HL-60/S4 (cell line): ENCODE results near the gene GRIN1.

Experiments
- in situ Hi-C: fragments of 300-500 bp; cut with MboI; formaldehyde crosslinking; loops from 2 replicates; pipeline ENCODE4 v1.14.3; 2022; ENCODE audit warnings: low sequenced_read_pairs

Gene GRIN1

GRCh38 chr9:137189297-137190295, 50.6 kb downstream of the GRIN1 start:
- in situ Hi-C loops, result no loop called here

- in situ Hi-C loops, result no loop called here
Observed at GRCh38 chr9:137190315-137190856, 51.4 kb downstream of the GRIN1 start.

GRCh38 chr9:137191245-137191644, 52.3 kb downstream of the GRIN1 start:
- in situ Hi-C loops, result no loop called here

- in situ Hi-C loops, result no loop called here
Observed at GRCh38 chr9:137191691-137192447, 52.9 kb downstream of the GRIN1 start.

- in situ Hi-C loops, result no loop called here
Observed at GRCh38 chr9:137192448-137192780, 53.5 kb downstream of the GRIN1 start.

GRCh38 chr9:137192859-137193258, 53.9 kb downstream of the GRIN1 start:
- in situ Hi-C loops, result no loop called here

GRCh38 chr9:137193771-137194170, 54.8 kb downstream of the GRIN1 start:
- in situ Hi-C loops, result no loop called here

GRCh38 chr9:137194388-137194787, 55.4 kb downstream of the GRIN1 start:
- in situ Hi-C loops, result no loop called here

GRCh38 chr9:137194909-137195308, 56.0 kb downstream of the GRIN1 start:
- in situ Hi-C loops, result no loop called here

GRCh38 chr9:137195525-137196220, 56.7 kb downstream of the GRIN1 start:
- in situ Hi-C loops, result no loop called here

GRCh38 chr9:137198051-137198901, 59.3 kb downstream of the GRIN1 start:
- in situ Hi-C loops, result no loop called here

GRCh38 chr9:137198902-137199283, 59.9 kb downstream of the GRIN1 start:
- in situ Hi-C loops, result no loop called here

GRCh38 chr9:137199411-137200121, 60.6 kb downstream of the GRIN1 start:
- in situ Hi-C loops, result loop anchor here (25.0 kb wide), 1 partner anchor 412 kb away; the partner anchor contains the start of genes CCDC183 and TMEM141

GRCh38 chr9:137200311-137201204, 61.6 kb downstream of the GRIN1 start, which contains the start of gene TPRN:
TSS of gene TPRN (minus strand) at chr9:137200741. CDS start at chr9:137200711, 30 bp downstream.
- in situ Hi-C loops, result loop anchor here (25.0 kb wide), 1 partner anchor 413 kb away; the partner anchor contains the start of genes CCDC183 and TMEM141

GRCh38 chr9:137201205-137201868, 62.4 kb downstream of the GRIN1 start:
- in situ Hi-C loops, result loop anchor here (25.0 kb wide), 1 partner anchor 414 kb away; the partner anchor contains the start of genes CCDC183 and TMEM141

- in situ Hi-C loops, result loop anchor here (25.0 kb wide), 1 partner anchor 416 kb away; the partner anchor contains the start of genes CCDC183 and TMEM141
Observed at GRCh38 chr9:137202966-137203365, 64.0 kb downstream of the GRIN1 start.

- in situ Hi-C loops, result loop anchor here (25.0 kb wide), 1 partner anchor 417 kb away; the partner anchor contains the start of genes CCDC183 and TMEM141
Observed at GRCh38 chr9:137204731-137205125, 65.8 kb downstream of the GRIN1 start.
